ENCODE measurements around the gene PTPRN2.
"Not testable (repeated sequence)": the region's sequence is repeated elsewhere in the genome, so short reads cannot be mapped to it uniquely, and the experiment has no call there.

Gene PTPRN2

DNA sequence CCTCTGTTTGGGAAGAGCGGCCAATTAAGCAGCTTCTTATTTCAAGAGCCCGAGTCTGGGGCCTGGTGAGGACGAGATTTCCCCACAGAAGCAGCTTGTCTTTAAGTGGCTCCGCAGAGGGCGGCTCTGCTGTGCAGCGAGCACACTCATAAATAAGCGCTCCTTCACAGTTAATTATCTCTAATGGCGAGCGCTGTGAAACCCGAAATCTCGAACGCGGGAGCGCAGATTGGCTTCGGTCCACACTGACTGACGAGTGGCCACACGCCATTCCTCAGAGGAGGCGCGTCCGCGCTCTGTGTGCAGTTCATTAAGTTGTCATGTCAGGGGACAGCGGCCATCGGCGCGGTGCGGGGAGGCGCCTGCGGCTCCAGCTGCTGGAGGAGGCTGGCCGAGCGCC is 689.9 kb downstream of the PTPRN2 start:
- Histone ChIP-seq H3K9ac (no peak overlapping the region), H3K79me2 (no peaks in the 10 kb centered on the region), H3K36me3 (ENCODE audit: control insufficient read depth, insufficient read depth, low read length) (no peaks in the 10 kb centered on the region), H3K9me3 (ENCODE audit: control insufficient read depth, low read length) (no peaks in the 10 kb centered on the region), H3K27me3 (ENCODE audit: control insufficient read depth, insufficient read depth, low read length) (no peaks in the 10 kb centered on the region), H3K4me3 (ENCODE audit: low read depth, low read length) (no peak overlapping the region), H3K4me1 (no peaks in the 10 kb centered on the region), H2AFZ (no peak overlapping the region), H3K4me2 (ENCODE audit: low read length) (no peak overlapping the region), H3K27ac (no peak overlapping the region)
- TF ChIP-seq, protein P1, sequence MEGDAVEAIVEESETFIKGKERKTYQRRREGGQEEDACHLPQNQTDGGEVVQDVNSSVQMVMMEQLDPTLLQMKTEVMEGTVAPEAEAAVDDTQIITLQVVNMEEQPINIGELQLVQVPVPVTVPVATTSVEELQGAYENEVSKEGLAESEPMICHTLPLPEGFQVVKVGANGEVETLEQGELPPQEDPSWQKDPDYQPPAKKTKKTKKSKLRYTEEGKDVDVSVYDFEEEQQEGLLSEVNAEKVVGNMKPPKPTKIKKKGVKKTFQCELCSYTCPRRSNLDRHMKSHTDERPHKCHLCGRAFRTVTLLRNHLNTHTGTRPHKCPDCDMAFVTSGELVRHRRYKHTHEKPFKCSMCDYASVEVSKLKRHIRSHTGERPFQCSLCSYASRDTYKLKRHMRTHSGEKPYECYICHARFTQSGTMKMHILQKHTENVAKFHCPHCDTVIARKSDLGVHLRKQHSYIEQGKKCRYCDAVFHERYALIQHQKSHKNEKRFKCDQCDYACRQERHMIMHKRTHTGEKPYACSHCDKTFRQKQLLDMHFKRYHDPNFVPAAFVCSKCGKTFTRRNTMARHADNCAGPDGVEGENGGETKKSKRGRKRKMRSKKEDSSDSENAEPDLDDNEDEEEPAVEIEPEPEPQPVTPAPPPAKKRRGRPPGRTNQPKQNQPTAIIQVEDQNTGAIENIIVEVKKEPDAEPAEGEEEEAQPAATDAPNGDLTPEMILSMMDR (IDR thresholded peaks at IDR 0.05), result no peak

DNA sequence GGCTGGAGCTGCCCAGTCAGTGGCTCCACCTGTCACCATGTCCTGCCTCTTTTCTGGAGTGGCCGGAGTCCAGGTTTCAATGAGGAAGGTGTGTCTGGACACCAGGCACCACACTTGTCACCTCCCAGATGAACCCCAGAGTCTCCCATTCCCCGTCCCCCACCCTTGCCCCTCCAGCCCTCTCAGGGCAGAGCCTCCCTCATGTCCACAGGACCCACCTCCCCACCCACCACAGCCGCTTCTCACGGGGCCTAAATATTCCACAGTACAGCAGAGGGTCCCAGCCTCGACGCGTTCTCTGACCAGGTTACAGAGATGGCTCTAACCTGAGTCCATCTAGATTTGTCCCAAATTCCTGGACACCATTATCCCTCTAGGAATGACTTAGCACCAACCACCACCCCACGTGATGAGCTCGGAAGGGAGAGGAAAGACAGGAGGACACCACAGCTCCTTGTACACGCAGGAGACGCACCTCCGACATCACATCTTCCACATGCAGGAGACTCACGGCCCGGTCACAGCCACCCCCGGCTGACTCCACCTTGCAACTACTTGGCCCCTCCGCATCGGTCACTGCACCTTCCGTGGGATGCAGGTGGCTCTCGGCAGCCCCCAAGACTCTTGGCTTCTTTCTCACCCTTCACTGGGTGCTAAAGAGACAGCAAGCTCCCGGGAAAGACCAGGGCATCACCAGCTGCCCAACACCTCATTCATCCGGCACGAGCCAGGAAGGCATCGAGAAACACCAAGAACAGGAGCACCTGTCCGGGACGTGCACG is 690.7 kb downstream of the PTPRN2 start:
- H3K27me3 ChIP-seq (ENCODE audit: control insufficient read depth, insufficient read depth, low read length), result no peaks in the 10 kb centered on the region
- no peak overlapping the region for H3K4me2 ChIP-seq (ENCODE audit: low read length)
- H3K36me3 ChIP-seq (ENCODE audit: control insufficient read depth, insufficient read depth, low read length), result no peaks in the 10 kb centered on the region
- no peak overlapping the region for H3K27ac ChIP-seq
- no peaks in the 10 kb centered on the region for H3K4me1 ChIP-seq
- H3K4me3 ChIP-seq (ENCODE audit: low read depth, low read length), result no peak overlapping the region
- H3K79me2 ChIP-seq, result no peaks in the 10 kb centered on the region
- no peak overlapping the region for H2AFZ ChIP-seq
- TF ChIP-seq, protein P1 (IDR thresholded peaks at IDR 0.05), result no peak
- H3K9ac ChIP-seq, result no peak overlapping the region
- H3K9me3 ChIP-seq (ENCODE audit: control insufficient read depth, low read length), result no peaks in the 10 kb centered on the region

DNA sequence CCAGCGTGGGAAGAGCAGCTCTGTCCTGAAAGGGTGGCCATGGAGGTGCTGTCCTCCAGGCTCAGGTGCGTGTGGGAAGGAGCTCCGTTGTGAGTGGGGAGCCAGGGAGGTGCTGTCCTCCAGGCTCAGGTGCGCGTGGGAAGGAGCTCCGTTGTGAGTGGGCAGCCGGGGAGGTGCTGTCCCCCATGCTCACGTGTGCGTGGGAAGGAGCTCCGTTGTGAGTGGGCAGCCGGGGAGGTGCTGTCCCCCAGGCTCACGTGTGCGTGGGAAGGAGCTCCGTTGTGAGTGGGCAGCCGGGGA is 691.3 kb downstream of the PTPRN2 start:
- not testable (repeated sequence) for H3K79me2 ChIP-seq; H3K9me3 ChIP-seq (ENCODE audit: control insufficient read depth, low read length); H3K4me1 ChIP-seq; H3K4me2 ChIP-seq (ENCODE audit: low read length); H3K27me3 ChIP-seq (ENCODE audit: control insufficient read depth, insufficient read depth, low read length); H3K4me3 ChIP-seq (ENCODE audit: low read depth, low read length); H3K27ac ChIP-seq; H3K9ac ChIP-seq; H2AFZ ChIP-seq; H3K36me3 ChIP-seq (ENCODE audit: control insufficient read depth, insufficient read depth, low read length)

DNA sequence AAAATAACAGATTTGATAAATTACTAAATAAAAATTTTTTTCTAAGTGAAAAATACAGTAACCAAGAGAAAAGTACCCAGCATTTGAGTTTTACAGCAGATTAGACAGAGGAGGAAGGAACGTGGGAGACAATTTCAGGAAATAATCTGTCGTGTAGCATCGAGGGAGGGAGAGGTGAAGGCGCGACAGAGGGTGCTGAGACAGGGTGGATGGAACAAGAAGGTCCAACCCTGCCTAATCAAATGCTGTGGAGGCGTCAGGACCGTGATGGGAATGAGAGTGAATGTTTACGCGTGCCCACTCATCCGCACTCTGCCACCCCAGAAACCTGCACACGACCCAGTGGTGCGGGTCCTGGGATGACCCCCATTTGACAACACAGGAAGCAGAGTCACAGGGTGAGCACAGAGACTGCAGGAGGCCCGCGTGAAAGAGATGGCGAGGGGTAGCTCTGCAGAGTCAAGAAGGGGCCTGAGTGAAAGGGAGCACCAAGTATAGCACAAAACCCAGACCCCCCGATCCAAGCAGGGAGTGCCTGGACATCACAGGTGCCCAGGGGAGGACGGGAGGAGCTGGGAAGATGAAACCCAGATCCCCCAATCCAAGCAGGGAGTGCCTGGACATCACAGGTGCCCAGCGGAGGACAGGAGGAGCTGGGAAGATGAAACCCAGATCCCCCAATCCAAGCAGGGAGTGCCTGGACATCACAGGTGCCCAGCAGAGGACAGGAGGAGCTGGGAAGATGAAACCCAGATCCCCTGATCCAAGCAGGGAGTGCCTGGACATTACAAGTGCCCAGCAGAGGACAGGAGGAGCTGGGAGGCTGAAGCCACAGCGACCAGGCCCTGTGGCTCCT is 691.9 kb downstream of the PTPRN2 start:
- Histone ChIP-seq H2AFZ (no peak overlapping the region), H3K36me3 (ENCODE audit: control insufficient read depth, insufficient read depth, low read length) (no peaks in the 10 kb centered on the region), H3K9me3 (ENCODE audit: control insufficient read depth, low read length) (no peaks in the 10 kb centered on the region), H3K79me2 (no peaks in the 10 kb centered on the region), H3K27me3 (ENCODE audit: control insufficient read depth, insufficient read depth, low read length) (no peaks in the 10 kb centered on the region), H3K4me3 (ENCODE audit: low read depth, low read length) (no peak overlapping the region), H3K9ac (no peak overlapping the region), H3K4me1 (no peaks in the 10 kb centered on the region), H3K4me2 (ENCODE audit: low read length) (no peak overlapping the region), H3K27ac (no peak overlapping the region)
- TF ChIP-seq, protein P1 (IDR thresholded peaks at IDR 0.05), result no peak

DNA sequence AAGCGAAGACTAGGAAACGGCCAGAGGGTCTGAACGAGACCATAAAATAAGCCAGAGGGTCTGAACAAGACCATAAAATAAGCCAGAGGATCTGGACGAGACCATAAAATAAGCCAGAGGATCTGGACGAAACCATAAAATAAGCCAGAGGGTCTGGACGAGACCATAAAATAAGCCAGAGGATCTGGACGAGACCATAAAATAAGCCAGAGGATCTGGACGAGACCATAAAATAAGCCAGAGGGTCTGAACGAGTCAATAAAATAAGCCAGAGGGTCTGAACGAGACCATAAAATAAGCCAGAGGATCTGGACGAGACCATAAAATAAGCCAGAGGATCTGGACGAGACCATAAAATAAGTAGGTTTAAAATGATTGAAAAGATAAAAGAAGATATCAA is 692.5 kb downstream of the PTPRN2 start:
- not testable (repeated sequence) for H3K4me2 ChIP-seq (ENCODE audit: low read length); H2AFZ ChIP-seq; H3K9me3 ChIP-seq (ENCODE audit: control insufficient read depth, low read length); H3K36me3 ChIP-seq (ENCODE audit: control insufficient read depth, insufficient read depth, low read length); H3K27me3 ChIP-seq (ENCODE audit: control insufficient read depth, insufficient read depth, low read length); H3K4me1 ChIP-seq; H3K4me3 ChIP-seq (ENCODE audit: low read depth, low read length); H3K9ac ChIP-seq; H3K27ac ChIP-seq; H3K79me2 ChIP-seq

Data from parathyroid adenoma (tissue), 2 donors.